Measurements from ENCODE around the gene METTL5.
A peak's percentile ranks its signal among the peaks of the same experiment; 100 is the strongest.

METTL5 gene

DNA sequence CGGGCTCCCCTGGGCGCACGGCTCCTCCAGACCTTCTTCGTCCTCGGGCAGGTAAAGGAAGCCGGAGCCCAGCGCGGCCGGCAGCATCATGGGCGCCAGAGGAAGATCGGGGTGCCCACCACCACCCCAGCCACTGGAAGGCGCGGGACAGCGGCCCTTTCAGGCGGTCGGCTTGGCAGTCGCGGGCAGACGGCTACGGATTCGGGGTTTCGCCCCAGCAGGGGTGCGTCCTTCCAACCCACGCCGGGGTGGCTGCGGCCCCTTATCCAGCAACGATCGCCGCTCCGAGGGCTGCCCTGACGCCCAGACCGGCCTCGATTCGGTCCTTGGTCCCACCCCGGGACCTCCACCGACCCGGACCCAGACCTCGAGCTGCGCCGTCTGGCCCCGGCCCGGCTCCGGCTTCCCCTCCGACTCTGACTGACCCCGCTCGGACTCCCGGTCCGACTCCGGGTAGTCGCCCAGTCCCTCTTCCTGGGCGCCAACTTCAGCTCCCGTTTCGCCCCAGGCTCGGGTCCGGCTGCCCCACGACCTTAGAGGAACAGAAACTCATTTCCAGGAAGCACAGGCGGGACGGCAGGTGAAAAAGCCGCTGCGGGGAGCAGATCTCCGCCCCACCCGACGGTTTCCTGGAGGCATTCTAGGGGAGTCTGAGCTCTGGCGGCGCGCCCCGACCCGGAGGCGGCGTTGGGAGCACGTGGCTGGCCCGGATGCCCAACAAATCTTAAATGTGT lies 56.3 kb downstream of the METTL5 start:
- H3K4me3 ChIP-seq (replicated peaks; ENCODE audit: low read depth, low read length): peak overlapping the region; percentile 29
- no peak for DNase-seq (ENCODE audit: extremely low read depth, low read depth)
- TF ChIP-seq, protein P1, sequence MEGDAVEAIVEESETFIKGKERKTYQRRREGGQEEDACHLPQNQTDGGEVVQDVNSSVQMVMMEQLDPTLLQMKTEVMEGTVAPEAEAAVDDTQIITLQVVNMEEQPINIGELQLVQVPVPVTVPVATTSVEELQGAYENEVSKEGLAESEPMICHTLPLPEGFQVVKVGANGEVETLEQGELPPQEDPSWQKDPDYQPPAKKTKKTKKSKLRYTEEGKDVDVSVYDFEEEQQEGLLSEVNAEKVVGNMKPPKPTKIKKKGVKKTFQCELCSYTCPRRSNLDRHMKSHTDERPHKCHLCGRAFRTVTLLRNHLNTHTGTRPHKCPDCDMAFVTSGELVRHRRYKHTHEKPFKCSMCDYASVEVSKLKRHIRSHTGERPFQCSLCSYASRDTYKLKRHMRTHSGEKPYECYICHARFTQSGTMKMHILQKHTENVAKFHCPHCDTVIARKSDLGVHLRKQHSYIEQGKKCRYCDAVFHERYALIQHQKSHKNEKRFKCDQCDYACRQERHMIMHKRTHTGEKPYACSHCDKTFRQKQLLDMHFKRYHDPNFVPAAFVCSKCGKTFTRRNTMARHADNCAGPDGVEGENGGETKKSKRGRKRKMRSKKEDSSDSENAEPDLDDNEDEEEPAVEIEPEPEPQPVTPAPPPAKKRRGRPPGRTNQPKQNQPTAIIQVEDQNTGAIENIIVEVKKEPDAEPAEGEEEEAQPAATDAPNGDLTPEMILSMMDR (IDR thresholded peaks at IDR 0.05; ENCODE audit: low read depth, low read length, missing control alignments): no peak

GRCh38 chr2:169767243-169767888 lies 57.3 kb downstream of the METTL5 start:
- TF ChIP-seq, protein P1 (IDR thresholded peaks at IDR 0.05; ENCODE audit: low read depth, low read length, missing control alignments): peak; percentile 71
- H3K4me3 ChIP-seq (replicated peaks; ENCODE audit: low read depth, low read length): no peak overlapping the region
- peak; percentile 29 for DNase-seq (ENCODE audit: extremely low read depth, low read depth)

DNA sequence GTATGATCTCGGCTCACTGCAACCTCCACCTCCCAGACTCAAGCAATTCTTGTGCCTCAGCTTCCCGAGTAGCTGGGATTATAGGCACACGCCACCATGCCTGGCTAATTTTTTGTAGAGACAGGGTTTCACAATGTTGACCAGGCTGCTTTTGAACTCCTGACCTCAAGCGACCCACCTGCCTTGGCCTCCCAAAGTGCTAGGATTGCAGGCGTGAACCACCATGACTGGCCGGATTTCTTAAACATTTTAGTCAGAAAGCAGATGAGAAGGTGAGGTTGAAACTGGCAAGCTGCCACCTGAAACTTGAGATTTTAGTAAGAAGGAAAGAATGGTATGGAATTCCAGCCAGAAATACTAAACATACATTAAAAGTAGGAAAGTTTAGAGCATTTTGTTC lies 59.2 kb downstream of the METTL5 start:
- DNase-seq (ENCODE audit: extremely low read depth, low read depth): peak; percentile 41
- TF ChIP-seq, protein P1 (IDR thresholded peaks at IDR 0.05; ENCODE audit: low read depth, low read length, missing control alignments): no peak
- no peak overlapping the region for H3K4me3 ChIP-seq (replicated peaks; ENCODE audit: low read depth, low read length)

GRCh38 chr2:169761970-169762292 lies 62.8 kb downstream of the METTL5 start:
- TF ChIP-seq, protein P1 (IDR thresholded peaks at IDR 0.05; ENCODE audit: low read depth, low read length, missing control alignments): no peak
- H3K4me3 ChIP-seq (replicated peaks; ENCODE audit: low read depth, low read length): no peak overlapping the region

More at GRCh38 chr2:169761970-169762292, 62.8 kb downstream of the METTL5 start:
- no peak for DNase-seq (ENCODE audit: extremely low read depth, low read depth)
